ENCODE measurements around the gene ITPR2. TPM values are rescaled to one million over a fixed set of nuclear protein-coding genes. Genes with fewer than 3 reads are reported as not detected.

Gene ITPR2
- total RNA-seq, 4 donors from 2014 or later: 42.8 to 62.5 (median 52.1) TPM

DNA sequence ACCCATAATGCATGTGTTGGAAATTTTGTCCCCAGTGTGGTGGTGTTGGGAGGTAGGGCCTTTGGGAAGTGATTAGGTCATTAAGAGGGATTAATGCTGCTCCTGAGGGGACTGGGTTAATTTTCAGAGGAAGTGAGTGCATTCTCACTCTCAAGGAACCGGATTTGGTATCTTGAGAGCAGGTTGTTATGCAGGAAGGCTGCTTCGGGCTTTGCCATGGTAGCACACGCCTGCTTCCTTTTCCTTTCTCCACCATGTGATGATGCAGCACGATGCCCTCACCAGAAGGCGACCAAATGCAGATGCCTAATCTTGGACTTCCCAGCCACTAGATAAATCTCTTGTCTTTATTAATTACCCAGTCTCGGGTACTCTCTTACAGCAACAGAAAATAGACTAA lies 380.5 kb downstream of the ITPR2 start:
- intact Hi-C loops (cut with DNase I; ENCODE audit: low total_unique reads): no loop called here
- TF ChIP-seq POLR2A (IDR thresholded peaks at IDR 0.05): no peak
- TF ChIP-seq, protein P1, sequence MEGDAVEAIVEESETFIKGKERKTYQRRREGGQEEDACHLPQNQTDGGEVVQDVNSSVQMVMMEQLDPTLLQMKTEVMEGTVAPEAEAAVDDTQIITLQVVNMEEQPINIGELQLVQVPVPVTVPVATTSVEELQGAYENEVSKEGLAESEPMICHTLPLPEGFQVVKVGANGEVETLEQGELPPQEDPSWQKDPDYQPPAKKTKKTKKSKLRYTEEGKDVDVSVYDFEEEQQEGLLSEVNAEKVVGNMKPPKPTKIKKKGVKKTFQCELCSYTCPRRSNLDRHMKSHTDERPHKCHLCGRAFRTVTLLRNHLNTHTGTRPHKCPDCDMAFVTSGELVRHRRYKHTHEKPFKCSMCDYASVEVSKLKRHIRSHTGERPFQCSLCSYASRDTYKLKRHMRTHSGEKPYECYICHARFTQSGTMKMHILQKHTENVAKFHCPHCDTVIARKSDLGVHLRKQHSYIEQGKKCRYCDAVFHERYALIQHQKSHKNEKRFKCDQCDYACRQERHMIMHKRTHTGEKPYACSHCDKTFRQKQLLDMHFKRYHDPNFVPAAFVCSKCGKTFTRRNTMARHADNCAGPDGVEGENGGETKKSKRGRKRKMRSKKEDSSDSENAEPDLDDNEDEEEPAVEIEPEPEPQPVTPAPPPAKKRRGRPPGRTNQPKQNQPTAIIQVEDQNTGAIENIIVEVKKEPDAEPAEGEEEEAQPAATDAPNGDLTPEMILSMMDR (IDR thresholded peaks at IDR 0.05): no peak
- WGBS, 2 donors: 73 to 77% methylated on average over 6 of the region's 6 CpGs
- no peak for DNase-seq (ENCODE audit: low spot score in 2 of 2)
- H3K4me3 ChIP-seq (ENCODE audit: low read depth, poor library complexity, severe bottlenecking): no peak overlapping the region

DNA sequence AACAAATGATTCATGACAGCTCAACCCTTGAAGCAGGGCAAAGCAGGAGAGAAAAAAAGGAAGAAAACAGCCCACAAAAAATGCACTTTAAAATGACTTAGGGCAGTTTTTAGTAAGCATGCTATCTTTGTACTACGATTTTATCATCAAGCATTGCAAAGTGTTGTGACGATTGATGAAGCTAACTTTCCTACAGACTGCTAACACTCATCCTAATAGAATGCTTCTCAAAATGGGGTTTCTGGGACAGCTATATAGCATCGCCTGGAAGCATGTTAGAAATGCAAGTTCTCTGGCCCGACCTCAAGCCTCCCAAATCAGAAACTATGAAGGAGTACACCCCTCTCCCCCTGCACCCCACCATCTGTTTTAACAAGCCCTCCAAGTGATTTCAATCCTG lies 381.2 kb downstream of the ITPR2 start:
- TF ChIP-seq POLR2A (IDR thresholded peaks at IDR 0.05): no peak
- TF ChIP-seq, protein P1 (IDR thresholded peaks at IDR 0.05): no peak
- 77 to 90% methylated on average over 4 of the region's 4 CpGs for WGBS, 2 donors
- DNase-seq (ENCODE audit: low spot score in 2 of 2): no peak
- intact Hi-C loops (cut with DNase I; ENCODE audit: low total_unique reads): no loop called here
- no peak overlapping the region for H3K4me3 ChIP-seq (ENCODE audit: low read depth, poor library complexity, severe bottlenecking)

DNA sequence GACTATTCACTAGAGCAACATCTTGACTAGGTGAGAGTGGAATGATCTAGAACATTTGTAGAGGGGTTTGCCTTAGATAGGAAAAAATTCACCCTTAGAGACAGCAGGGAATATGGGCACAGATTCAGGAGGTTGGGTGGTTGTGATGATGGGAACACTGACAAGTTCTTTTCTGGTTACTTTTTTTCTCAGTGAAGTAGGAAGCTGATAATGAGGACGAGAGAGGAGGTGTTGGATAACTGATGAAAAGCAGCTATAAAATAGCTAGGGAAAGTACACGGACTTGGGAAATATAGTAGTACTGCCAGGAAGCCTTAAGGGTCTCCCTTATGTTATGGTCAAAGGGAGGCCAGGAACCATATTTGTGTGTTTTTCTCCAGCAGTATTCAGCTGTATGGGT lies 387.1 kb downstream of the ITPR2 start:
- TF ChIP-seq, protein P1 (IDR thresholded peaks at IDR 0.05): no peak
- no peak for TF ChIP-seq POLR2A (IDR thresholded peaks at IDR 0.05)
- no peak for DNase-seq (ENCODE audit: low spot score in 2 of 2)
- 70 to 83% methylated on average over 2 of the region's 2 CpGs for WGBS, 2 donors
- intact Hi-C loops (cut with DNase I; ENCODE audit: low total_unique reads): no loop called here
- H3K4me3 ChIP-seq (ENCODE audit: low read depth, poor library complexity, severe bottlenecking): no peak overlapping the region

DNA sequence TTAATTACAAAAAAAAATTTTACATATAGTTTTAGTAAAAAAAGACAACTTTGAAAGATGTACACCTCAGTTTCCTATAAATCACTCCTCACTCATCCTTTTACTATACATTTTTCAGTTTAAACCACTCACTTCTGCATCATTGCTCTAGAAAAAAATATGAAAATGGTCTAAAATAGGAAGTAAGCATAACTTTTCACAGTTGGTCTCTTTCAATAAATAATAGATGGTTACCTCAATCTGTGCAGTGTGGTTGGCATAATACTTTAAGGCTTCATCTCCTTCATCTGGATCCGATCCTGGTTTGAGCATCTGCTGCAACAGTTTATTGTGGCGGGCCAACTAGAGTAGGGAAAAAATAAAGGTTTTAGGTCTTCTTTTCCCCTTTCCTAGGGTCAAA lies 389.7 kb downstream of the ITPR2 start:
- no peak for TF ChIP-seq POLR2A (IDR thresholded peaks at IDR 0.05)
- TF ChIP-seq, protein P1 (IDR thresholded peaks at IDR 0.05): no peak
- WGBS, 2 donors: 92 to 95% methylated on average over 2 of the region's 2 CpGs
- intact Hi-C loops (cut with DNase I; ENCODE audit: low total_unique reads): no loop called here
- DNase-seq (ENCODE audit: low spot score in 2 of 2): no peak
- H3K4me3 ChIP-seq (ENCODE audit: low read depth, poor library complexity, severe bottlenecking): no peak overlapping the region

DNA sequence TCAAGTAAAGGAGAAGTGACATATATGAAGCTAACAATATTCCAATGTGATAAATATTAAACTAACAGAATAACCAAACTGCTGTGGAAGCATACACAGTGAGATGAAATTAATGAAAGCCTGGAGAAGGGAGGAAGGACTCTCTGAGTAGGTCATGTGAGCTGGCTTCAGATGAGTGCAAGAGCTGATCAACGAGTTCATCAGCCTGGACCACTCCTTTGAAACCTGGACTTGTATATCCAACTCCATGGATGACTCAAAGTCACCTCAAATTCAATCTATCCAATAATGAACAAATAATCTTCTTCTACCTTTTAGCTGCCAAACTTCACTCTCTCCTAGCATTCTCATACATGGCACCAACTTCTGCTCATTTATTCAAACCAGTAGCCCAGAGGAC lies 391.6 kb downstream of the ITPR2 start:
- TF ChIP-seq, protein P1 (IDR thresholded peaks at IDR 0.05): no peak
- no peak for TF ChIP-seq POLR2A (IDR thresholded peaks at IDR 0.05)
- intact Hi-C loops (cut with DNase I; ENCODE audit: low total_unique reads): no loop called here
- no peak for DNase-seq (ENCODE audit: low spot score in 2 of 2)
- no peak overlapping the region for H3K4me3 ChIP-seq (ENCODE audit: low read depth, poor library complexity, severe bottlenecking)
- 59 to 63% methylated on average over 1 of the region's 1 CpG for WGBS, 2 donors

DNA sequence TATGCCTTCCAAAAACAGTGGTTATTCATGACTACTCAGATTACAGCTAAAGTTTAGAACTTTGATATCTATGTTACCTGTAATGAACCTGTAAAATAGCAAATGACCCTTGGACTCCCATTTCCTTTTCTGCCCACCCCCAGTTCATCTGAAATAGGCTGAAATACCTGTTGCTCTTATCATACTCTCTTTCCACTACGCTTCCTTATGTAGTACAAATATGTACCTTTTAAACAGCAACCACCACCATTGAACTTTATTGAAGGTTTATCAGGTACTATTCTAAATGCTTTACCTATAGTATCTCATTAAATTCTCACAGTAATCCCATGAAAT lies 398.0 kb downstream of the ITPR2 start:
- no peak for DNase-seq (ENCODE audit: low spot score in 2 of 2)
- WGBS, 2 donors: 91 to 94% methylated on average over 1 of the region's 1 CpG

More for the DNA sequence above, 398.0 kb downstream of the ITPR2 start:
- H3K4me3 ChIP-seq (ENCODE audit: low read depth, poor library complexity, severe bottlenecking): no peak overlapping the region
- TF ChIP-seq POLR2A (IDR thresholded peaks at IDR 0.05): no peak
- TF ChIP-seq, protein P1 (IDR thresholded peaks at IDR 0.05): no peak
- intact Hi-C loops (cut with DNase I; ENCODE audit: low total_unique reads): no loop called here

Measured in lower leg skin (tissue), 4 donors.